Cortex of kidney (tissue), 1 donor: ENCODE data around the gene WFIKKN2.
A peak's percentile ranks its signal among the peaks of the same experiment; 100 is the strongest.
"Not testable (repeated sequence)": the region's sequence is repeated elsewhere in the genome, so short reads cannot be mapped to it uniquely, and the experiment has no call there.

ENCODE experiments used
- DNase-seq: peaks from one replicate; lab custom pipeline; 2025; lab: John Stamatoyannopoulos, UW

The WFIKKN2 gene

DNA sequence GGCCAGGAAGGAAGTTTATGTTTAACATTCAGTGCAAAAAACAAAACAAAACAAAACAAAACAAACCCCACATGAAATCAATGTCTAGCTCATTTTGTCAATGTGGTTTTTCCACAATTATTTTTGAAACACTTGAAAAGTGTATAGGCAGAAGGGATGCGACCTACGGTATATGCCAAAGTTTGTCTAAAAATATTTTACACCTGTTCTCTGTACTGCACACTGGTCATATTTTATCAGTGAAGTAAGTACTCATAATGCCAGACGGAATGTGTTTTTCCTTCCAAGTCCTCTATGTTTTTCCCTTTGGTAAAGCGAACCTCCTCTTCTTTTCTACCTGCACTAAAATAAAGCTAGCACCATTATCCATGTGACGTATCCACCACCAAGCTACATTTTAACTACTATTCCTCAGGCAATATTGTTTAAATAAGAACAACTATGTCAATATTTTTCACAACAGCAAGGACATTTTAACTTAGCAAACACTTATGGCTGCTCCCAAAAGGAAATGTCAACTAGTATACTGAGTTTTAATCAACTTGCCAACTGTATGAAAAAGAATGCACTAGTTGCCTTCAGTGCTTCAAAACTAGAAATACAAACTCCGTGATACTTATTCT is 20.4 kb downstream of the WFIKKN2 start:
- DNase-seq, result no peak

DNA sequence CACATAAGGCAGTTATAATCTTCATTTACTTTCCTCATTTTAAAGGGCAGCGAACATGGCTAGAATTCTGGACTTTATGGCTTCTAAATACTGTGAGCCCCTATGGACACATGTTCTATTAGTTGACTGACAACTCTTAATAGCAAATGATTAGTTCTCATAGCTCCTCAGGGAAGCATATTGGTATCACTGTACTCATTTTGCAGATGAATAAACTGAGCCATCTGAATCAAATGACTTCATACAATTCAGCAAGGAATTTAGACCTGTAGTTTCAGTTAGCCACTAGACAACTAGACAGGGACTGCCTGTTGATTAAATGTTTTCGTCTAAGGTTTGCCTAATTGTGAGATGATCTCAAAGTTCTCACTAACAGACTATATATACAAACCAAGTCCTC is 21.0 kb downstream of the WFIKKN2 start:
- DNase-seq, result no peak

GRCh38 chr17:50858486-50859225 is 23.3 kb downstream of the WFIKKN2 start:
- no peak for DNase-seq

DNA sequence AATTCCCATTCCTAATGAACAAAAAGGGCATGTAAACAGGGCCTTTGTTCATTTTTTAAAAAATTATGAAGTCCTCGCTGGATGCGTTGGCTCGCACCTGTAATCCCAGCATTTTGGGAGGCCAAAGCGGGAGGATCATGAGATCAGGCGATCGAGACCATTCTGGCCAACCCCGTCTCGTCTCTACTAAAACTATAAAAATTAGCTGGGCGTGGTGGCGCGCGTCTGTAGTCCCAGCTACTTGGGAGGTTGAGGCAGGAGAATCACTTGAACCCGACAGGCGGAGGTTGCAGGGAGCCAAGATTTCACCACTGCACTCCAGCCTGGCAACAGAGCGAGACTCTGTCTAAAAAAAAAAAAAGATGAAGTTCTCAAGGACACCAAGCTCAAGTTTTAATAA is 24.3 kb downstream of the WFIKKN2 start:
- DNase-seq, result not testable (repeated sequence)

DNA sequence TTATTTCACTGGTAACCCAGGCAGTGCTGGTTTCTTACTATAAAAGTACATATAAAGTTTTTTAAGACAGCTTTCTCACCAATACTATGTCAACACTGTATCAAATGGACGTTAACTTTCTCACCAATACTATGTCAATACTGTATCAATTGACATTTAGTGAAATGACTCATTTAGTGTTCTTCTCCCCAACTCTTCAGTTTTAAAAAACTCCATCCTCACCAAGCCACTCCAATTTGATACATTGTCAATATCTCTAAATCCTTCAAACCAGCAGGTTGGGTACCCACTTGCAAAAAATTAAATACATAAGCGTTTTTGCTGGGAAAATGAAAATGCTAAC is 25.9 kb downstream of the WFIKKN2 start:
- DNase-seq, result no peak

GRCh38 chr17:50861822-50862528 is 26.6 kb downstream of the WFIKKN2 start:
- no peak for DNase-seq

GRCh38 chr17:50863221-50863843 is 27.9 kb downstream of the WFIKKN2 start:
- no peak for DNase-seq

GRCh38 chr17:50863931-50864330 is 28.5 kb downstream of the WFIKKN2 start:
- DNase-seq, result no peak

GRCh38 chr17:50864747-50865059 is 29.3 kb downstream of the WFIKKN2 start:
- no peak for DNase-seq

DNA sequence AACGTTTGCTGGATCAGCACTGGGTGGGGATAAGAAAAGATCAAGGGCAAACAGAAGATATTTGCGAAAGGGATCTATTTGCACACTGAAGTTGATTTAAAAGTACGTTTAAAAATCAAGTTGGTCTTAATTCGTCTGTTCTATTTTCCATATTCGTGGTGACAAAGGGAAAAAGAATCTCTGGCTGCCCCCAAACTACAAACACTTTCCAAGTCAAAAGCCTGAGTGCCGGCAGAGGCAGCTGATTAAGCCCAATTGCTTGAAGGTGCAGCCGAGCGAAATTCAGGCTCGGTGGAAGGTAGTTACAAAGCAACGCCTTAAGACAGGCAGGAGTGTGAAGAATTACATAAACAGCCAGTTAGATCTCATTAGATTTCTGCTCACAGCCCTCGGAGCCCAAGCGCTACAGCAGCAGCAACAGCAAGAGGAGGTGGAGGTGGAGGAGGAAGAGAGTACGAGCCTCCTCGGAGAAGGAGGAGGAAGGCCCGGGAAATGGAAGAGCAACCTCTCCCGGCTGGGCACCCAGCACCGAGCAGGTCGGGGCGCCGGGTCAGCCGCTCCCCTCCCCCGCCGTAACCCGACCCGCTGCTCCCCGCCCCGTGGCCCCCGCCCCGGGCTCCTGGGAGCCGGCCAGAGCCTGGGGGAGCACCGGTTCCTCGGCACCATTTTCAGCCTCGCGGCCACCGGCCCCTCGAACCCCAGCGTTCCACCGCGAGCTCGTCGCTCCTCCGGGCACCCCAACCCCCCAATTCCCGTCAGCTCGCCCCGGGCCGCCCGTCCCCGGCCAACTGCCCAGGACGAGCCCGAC is 29.9 kb downstream of the WFIKKN2 start:
- no peak for DNase-seq

GRCh38 chr17:50865868-50866260 is 30.5 kb downstream of the WFIKKN2 start:
- DNase-seq, result no peak

- peak; percentile 88 for DNase-seq
Observed at GRCh38 chr17:50866261-50866949, 31.0 kb downstream of the WFIKKN2 start, which contains the start of gene TOB1. TOB1 (minus strand) TSS chr17:50866354; CDS start chr17:50864017, 2,337 bp downstream.

DNA sequence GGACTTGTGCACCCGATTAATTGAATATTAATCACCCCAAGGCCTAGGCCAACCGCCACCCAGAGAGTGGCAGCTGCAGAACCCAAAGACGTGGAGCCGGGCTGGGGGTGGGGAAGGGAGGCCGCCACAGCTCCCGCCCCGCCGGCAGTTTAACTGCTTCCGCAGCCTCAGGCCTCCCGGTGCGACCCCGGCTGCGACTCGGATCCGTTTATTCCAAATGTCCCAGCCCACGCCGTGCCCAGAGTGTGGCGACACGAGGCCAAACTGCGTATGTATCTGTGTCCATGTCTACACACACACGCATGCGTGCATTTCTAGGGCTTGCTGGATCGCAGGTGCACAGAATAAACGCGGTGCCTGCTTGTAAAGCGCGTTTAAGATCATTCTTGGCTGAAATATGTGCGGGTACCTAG is 31.6 kb downstream of the WFIKKN2 start:
- DNase-seq, result no peak

DNA sequence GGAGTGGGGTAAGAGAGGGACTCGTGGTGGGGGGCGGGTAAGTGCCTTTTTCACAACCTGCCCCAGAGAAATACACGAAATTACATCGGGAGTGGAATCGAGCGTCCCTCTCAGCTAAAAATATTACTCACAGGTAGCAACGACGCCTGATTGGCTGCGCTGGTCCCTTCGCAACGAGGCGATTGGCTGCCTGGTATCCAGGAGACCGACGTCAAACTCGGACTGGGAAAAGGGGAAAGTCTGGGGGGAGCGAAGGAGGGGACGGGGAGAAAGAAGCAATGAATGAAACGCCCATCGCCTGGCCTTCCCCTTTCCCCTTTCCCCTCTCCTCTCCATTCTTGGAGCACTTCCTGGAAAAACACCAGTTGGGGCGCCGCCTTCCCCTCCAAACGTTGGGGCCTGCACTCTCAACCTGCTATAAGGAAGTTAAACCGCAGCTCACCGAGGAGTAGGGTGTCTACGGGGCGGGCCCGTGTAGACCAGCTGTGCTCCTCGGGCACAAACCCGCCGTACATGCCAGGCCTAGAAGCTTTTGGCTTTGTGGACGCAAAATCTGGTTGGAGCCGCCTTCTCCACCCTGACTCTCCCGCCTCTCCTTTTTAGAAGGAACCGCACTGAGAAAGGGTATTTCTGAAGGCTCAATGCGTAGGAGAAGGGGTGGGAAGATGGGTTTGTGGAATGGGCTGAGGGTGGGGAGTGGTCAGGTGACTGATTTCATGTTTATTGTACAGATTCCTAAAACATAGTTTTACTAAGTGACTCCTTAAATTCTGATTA is 32.2 kb downstream of the WFIKKN2 start:
- DNase-seq, result no peak

DNA sequence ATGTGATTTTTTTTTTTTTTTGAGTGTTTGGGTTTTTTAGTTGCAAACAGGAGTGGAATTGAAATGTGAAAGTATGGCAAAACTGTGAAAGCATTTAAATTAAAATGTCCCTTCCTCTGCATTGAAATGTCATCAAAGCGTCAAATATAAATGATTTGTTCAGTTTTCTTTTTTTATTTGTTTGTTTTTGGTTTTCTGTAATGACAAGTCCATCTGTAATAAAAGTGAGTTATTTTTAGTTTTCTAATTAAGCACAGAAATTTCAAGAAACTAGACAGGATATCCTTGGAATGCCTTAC is 32.7 kb downstream of the WFIKKN2 start:
- no peak for DNase-seq

DNA sequence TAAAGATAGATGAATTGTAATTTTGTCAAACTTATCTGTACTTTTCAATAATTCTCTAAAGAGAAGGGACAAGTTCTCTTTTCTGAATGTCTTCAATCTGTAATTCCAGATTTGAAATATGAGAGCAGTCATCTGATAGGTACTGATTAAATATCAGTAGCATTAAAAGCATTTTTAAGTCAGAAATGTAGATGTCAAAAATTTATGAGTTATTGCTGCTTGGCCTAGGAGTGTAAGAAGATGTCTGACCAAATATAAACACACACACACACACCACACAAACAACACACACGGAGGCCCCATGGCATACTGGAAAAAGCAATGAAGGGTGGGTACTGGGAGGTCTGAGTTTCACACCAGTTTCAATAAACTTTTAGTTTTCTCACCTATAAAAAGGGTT is 33.2 kb downstream of the WFIKKN2 start:
- DNase-seq, result no peak

DNA sequence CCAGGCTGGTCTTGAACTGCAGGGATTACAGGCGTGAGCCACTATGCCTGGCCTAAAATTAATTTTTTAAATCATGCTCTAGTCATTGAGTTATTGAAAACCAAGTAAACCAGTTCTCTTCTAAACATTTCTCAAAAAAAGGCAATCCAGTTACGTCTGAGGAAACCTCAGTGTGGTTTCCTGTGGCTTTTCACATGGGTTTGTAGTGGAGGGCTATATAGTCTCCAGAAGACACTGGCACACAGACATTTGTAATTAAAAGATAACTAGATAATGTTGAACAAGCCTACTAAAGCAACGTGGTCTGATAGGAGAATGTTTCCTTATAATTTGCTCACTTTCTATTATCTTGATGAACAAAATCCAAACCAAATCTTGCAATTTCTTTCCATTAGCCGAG is 36.0 kb downstream of the WFIKKN2 start:
- no peak for DNase-seq

DNA sequence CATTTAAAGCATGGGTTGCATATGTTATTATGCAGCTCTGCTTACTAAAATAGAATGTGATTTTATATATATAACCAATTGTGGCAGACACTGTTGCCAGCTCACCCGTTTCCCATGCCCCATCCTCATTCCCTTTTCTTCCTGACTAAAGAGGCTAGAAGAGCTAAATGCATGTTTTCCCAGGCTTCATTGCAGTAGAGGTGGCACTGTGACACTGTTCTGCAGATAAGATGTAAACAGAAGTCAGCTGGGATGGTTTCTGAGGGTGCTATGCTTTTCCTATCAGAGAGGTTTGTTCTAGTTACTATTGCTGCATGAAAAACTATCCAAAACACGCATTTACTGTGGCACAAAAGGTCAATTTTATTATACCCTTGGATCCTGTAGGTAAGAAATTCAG is 36.5 kb downstream of the WFIKKN2 start:
- no peak for DNase-seq

DNA sequence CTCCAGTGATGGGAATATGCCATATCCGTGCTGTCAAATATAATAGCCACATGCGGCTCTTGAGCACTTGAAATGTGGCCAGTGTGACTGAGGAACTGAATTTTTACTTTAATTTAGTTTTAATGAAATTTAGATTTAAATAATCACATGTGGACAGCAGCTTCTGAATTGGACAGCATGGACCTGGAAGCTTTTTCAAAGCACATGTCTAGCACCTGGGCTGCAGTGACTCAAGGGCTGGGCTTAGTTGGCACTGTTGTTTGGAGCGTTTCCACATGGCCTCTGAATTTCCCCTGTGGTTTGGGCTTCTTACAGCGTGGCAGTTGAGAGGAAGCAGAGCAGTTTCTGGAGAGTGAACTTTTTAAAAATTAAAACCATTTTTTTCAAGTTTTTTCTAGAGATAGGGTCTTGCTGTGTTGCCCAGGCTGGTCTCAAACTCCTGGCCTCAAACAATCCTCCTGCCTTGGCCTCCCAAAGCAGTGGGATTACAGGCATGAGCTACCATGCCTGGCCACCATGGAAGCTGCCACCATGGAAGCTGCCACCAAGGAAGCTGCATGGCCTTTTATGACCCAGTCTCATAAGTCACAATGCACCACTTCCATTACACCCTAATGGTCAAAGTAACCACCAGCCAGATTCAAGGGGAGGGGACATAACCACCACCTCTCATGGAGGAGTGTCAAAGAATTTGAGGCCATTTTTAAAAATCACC is 37.5 kb downstream of the WFIKKN2 start:
- DNase-seq, result no peak

DNA sequence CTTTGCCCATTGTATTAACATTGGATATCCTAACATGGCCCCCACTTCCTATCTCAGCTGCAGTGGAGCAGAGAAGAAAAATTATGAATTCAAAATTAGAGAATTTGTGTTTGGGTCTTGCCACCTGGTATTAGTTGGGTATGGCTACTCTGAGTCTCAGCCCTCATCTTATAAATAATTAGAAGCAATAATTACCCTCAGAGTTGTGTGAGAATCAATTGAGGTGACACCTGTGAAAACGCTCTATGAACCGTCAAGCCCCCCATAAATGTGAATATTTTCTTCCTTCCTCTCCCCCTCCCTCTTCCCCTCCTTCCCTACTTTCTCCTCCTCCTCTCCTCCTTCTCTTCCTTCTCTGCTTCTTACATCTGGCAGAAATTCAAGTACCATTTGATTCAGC is 39.7 kb downstream of the WFIKKN2 start:
- DNase-seq, result no peak
